Neutrophil (primary cell): ENCODE measurements around the gene PLPPR1.

Source experiments
- H3K27ac ChIP-seq: fragments of 200-600 bp; sonication (generic); 2 replicates; pipeline ENCODE4 v1.5.1; 2016; ENCODE audit warnings: mild to moderate bottlenecking, moderate library complexity
- H3K27me3 ChIP-seq: fragments of 200-600 bp; sonication (generic); 2 replicates; pipeline ENCODE4 v1.6.0; 2016; ENCODE audit warnings: mild to moderate bottlenecking
- H3K36me3 ChIP-seq: fragments of 200-600 bp; sonication (generic); 2 replicates; pipeline ENCODE4 v1.5.1; 2017
- H3K4me1 ChIP-seq, 2 experiments: fragments of 200-600 bp in 1 of 2; sonication (generic) in 1 of 2; 1 replicate in 1 of 2; 2 replicates in 1 of 2; pipeline versions ENCODE4 v1.5.1 to v1.6.1; 2013 to 2016; ENCODE audit warnings: low read depth in 1 of 2, low read length in 1 of 2, mild to moderate bottlenecking in 1 of 2, moderate library complexity in 1 of 2; ENCODE audit not compliant: control insufficient read depth in 1 of 2, insufficient read depth in 1 of 2
- H3K4me3 ChIP-seq, 2 experiments: fragments of 200-600 bp in 1 of 2; sonication (generic) in 1 of 2; 1 replicate in 1 of 2; 2 replicates in 1 of 2; pipeline ENCODE4 v1.5.1; 2013 to 2016; ENCODE audit warnings: low read depth in 1 of 2, low read length in 1 of 2, mild to moderate bottlenecking in 1 of 2, moderate library complexity in 1 of 2
- H3K9me3 ChIP-seq: fragments of 200-600 bp; sonication (generic); 2 replicates; pipeline ENCODE4 v1.5.1; 2016
- CTCF ChIP-seq: fragments of 200-600 bp; sonication (generic); IDR thresholded peaks from 2 replicates; pipeline ENCODE4 v1.5.1; 2016; ENCODE audit warnings: antibody characterized with exemption

The PLPPR1 gene

GRCh38 chr9:101264727-101265126 lies 236.2 kb downstream of the PLPPR1 start:
- Histone ChIP-seq H3K4me3 (no peak overlapping the region), H3K27me3 (no peaks in the 10 kb centered on the region), H3K9me3 (no peaks in the 10 kb centered on the region), H3K4me1 (no peaks in the 10 kb centered on the region), H3K27ac (no peak overlapping the region), H3K36me3 (no peaks in the 10 kb centered on the region)
- no peak for TF ChIP-seq CTCF

- no peak overlapping the region for H3K27ac ChIP-seq
- H3K27me3 ChIP-seq = no peaks in the 10 kb centered on the region
- TF ChIP-seq CTCF = no peak
- H3K4me3 ChIP-seq = no peak overlapping the region
- H3K36me3 ChIP-seq = no peaks in the 10 kb centered on the region
- H3K4me1 ChIP-seq = no peaks in the 10 kb centered on the region
- H3K9me3 ChIP-seq = no peaks in the 10 kb centered on the region
These were observed 236.7 kb downstream of the PLPPR1 start for GRCh38 chr9:101265261-101265660.

GRCh38 chr9:101268426-101268825 lies 239.9 kb downstream of the PLPPR1 start:
- H3K27ac ChIP-seq = no peak overlapping the region
- H3K27me3 ChIP-seq = no peaks in the 10 kb centered on the region
- no peaks in the 10 kb centered on the region for H3K36me3 ChIP-seq
- no peaks in the 10 kb centered on the region for H3K4me1 ChIP-seq
- H3K9me3 ChIP-seq = no peaks in the 10 kb centered on the region
- TF ChIP-seq CTCF = no peak
- no peak overlapping the region for H3K4me3 ChIP-seq

GRCh38 chr9:101269591-101270283 lies 241.2 kb downstream of the PLPPR1 start:
- H3K36me3 ChIP-seq = no peaks in the 10 kb centered on the region
- no peaks in the 10 kb centered on the region for H3K4me1 ChIP-seq
- H3K9me3 ChIP-seq = no peaks in the 10 kb centered on the region
- TF ChIP-seq CTCF = no peak
- H3K27me3 ChIP-seq = no peaks in the 10 kb centered on the region
- no peak overlapping the region for H3K27ac ChIP-seq
- no peak overlapping the region for H3K4me3 ChIP-seq

GRCh38 chr9:101270302-101270701 lies 241.8 kb downstream of the PLPPR1 start:
- no peaks in the 10 kb centered on the region for H3K27me3 ChIP-seq
- H3K9me3 ChIP-seq = no peaks in the 10 kb centered on the region
- no peak for TF ChIP-seq CTCF
- no peak overlapping the region for H3K4me3 ChIP-seq
- no peaks in the 10 kb centered on the region for H3K36me3 ChIP-seq
- no peak overlapping the region for H3K27ac ChIP-seq
- H3K4me1 ChIP-seq = no peaks in the 10 kb centered on the region

- H3K27ac ChIP-seq = no peak overlapping the region
- H3K4me3 ChIP-seq = no peak overlapping the region
- no peak for TF ChIP-seq CTCF
- no peaks in the 10 kb centered on the region for H3K9me3 ChIP-seq
- H3K36me3 ChIP-seq = no peaks in the 10 kb centered on the region
- no peaks in the 10 kb centered on the region for H3K4me1 ChIP-seq
- H3K27me3 ChIP-seq = no peaks in the 10 kb centered on the region
These were observed 242.6 kb downstream of the PLPPR1 start for GRCh38 chr9:101271102-101271501.
